HG03139 (cell line): ENCODE results near the gene MGAT5.

Experiments used
- ATAC-seq: cut with Tn5 transposase; IDR thresholded peaks from one replicate; pipeline ENCODE4 v1.9.1; 2021; ENCODE audit not compliant: unreplicated experiment

MGAT5 gene

DNA sequence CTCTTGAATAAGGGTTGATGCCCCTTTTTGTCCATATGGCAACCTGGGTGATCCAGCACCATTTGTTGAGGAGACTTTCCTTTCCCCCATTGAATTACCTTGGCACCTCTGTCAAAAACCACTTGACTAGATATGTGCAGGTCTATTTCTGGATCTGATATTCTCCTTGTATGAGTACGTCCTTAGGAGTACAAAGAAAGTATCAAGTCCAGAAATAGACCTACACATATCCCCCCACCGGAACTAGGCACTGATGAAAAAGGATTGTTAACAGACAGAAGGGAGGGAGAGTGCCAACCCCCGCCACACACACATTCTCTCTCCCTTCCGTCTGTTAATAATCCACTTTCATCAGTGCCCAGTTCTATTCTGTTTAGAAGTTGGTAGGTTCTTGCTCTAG is 239.9 kb downstream of the MGAT5 start:
- ATAC-seq, result no peak

DNA sequence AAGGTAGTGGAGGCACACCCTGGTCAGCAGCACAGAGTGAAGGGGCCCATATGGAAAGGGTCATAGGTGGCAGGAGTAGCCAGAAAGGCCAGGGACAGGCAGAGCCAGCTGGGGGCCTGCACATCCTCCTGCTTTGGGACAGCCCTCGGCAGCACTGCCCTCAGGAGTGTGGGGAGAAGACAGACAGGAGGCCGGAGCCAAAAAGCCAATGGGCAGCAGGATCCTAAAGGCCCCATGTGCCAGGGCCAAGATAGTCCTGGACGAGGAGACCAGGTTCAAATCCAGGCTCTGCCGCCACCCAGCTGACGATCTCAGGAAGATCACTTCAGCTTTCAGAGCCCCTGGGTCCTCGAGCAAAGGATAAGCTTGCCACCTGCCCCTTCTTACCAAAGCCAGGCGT is 244.8 kb downstream of the MGAT5 start:
- no peak for ATAC-seq

DNA sequence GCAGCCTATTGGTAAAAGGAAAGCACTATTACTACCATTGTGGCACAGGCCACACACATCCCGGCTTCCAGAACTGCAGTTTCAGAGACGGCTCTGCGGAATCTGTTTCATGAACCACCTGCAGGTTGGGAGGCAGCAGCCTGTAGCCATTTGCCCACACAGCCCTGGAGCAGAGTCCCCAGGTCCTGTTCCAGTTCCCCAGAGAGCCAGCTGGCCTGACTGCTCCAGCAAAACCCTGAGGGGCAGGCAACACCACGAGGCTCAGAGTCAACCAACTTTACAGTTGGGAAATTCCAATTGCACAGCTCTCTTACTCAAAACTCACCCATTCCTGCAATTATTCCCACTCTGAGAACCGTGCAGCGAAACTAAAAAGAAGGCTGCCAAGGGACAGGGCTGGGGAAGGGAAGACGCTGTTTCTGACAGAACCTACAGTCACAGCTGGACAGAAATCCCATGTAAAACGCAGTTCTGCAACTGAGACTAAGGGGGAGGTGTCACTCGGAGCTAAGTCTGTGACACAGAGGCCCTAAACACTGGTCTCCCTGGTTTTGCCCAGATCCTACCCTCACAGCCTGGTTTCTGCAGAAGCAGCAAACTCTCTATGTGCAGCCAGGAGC is 245.5 kb downstream of the MGAT5 start:
- no peak for ATAC-seq

DNA sequence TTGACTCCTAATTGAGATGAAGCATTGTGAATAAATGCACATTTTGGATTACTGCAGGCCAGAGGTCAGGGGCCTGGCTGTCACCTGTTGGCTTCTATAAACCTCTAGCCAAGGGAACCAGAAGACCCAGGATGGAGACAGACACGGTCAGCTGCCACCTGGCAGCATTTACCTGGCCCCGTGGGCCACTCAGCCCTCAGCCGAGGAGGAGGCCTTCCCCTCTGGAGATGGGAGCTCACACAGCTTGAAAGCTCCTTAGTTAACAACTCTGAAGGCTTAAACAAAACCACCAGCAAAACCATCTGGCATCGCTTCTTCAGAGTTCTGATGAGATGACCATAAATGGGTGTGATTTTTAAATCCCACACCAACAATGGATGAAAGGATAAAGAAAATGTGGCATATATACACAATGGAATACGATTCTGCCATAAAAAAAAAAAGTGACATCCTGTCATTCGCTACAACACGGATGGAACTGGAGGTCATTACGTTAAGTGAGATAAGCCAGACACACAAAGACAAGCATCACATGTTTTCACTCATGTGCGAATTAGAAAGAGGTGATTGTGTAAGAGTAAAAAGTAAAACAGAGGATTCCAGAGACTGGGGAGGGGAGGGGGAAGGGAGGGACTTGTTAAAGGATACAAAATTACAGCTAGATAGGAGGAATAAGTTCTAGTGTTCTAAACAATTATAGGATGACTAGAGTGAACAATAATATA is 246.5 kb downstream of the MGAT5 start:
- ATAC-seq, result no peak

DNA sequence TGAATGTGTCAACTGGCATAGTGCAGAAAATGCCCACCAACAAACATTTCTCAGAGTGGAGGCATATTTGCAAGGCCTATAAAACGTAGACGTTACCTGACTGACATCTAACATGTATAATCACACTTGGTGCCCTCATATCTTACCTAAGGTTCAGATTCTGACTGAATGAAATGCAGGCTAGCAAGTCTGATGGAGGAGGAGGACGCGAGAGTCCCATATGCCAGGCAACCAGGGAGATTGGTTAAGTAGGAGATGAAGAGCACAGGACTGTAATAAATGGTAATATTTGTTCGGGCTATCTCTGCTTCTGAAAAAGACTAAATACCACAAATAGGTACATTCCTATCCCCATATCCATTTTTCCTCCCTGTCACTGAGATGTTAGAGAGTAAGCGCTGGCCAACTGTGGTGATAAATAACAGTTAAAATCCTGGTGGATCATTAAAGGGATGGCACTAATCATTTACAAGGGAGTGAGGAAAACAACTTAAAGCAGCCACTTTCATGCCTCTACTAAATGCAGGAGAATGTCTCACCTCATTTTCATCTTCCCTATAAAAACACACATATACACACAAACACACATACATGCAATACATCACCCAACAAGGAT is 247.7 kb downstream of the MGAT5 start:
- ATAC-seq, result no peak

DNA sequence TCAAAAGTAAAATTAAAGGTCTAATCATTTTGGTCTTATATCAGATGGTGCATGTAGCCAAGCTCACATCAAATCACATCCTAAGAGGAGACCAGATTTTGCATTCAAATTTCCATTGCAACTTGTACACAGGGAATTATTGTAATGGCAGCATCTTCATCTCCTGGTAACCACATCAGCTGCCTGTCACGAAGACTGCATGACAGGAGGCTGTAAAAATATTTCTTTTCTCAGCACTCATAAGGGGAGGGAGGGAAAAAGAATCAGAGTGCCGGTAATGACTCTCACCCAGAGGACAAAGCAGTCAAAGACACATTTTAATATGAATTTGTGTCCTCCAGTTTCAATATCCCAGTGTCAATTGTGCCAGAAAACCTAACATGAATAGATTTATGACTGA is 248.2 kb downstream of the MGAT5 start:
- ATAC-seq, result no peak
